H1 (cell line): ENCODE measurements around the gene CXCL16. TPM values are rescaled to one million over a fixed set of nuclear protein-coding genes. Genes with fewer than 3 reads are reported as not detected.

Experiments
- CTCF ChIP-seq, 3 experiments: IDR thresholded peaks; 1 replicate in 2 of 3; 2 replicates in 1 of 3; pipeline versions ENCODE4 v1.5.1 to v1.6.1; 2011; ENCODE audit warnings: low read length in 3 of 3, mild to moderate bottlenecking in 3 of 3, inconsistent platforms in 2 of 3, low read depth in 1 of 3, moderate library complexity in 1 of 3; ENCODE audit not compliant: insufficient read depth in 1 of 3; ENCODE audit errors: control extremely low read depth in 1 of 3
- HDAC2 ChIP-seq, 2 experiments: fragments of 300-600 bp in 1 of 2; sonication (generic) in 1 of 2; IDR thresholded peaks; 2 replicates each; pipeline ENCODE4 v1.6.1; 2011 to 2012; ENCODE audit warnings: low read depth in 2 of 2, low read length in 2 of 2, mild to moderate bottlenecking in 2 of 2, moderate library complexity in 2 of 2, borderline replicate concordance in 1 of 2, inconsistent platforms in 1 of 2
- RAD21 ChIP-seq, 2 experiments: IDR thresholded peaks in 1 of 2; conservative IDR thresholded peaks in 1 of 2; 2 replicates each; pipeline ENCODE4 v1.6.1; 2011; ENCODE audit warnings: low read depth in 2 of 2, low read length in 2 of 2, improper control_type of control experiment in 1 of 2, inconsistent platforms in 1 of 2, mild to moderate bottlenecking in 1 of 2, moderate library complexity in 1 of 2
- polyA plus RNA-seq, 7 experiments: library from polyadenylated mRNA; depleted of rRNA in 3 of 7; stranded (reverse) in 5 of 7; unstranded in 2 of 7; fragments of >200 nt in 5 of 7; fragments of 200-250 nt in 2 of 7; gene quantifications; 1 replicate in 5 of 7; 2 replicates in 1 of 7; 4 replicates in 1 of 7; pipeline versions ENCODE4 v1.2.1 to v1.2.3, GENCODE V29; 2011 to 2013; ENCODE audit warnings: missing spikeins in 2 of 7, mixed read lengths in 2 of 7
- total RNA-seq: library from RNA; stranded (reverse); fragmentation: NEBNext Ultra II Directional; extraction: Animal tissue kit (Norgen Biotek cat#: 25700); gene quantifications from 2 replicates; pipeline ENCODE4 v1.2.1, GENCODE V29; 2021

Gene CXCL16
- total and polyA plus RNA-seq, 2 of the 8 experiments (the other 6 are each of a cell fraction or from before 2014, with no cell fraction given): 3.5 to 4.8 TPM

GRCh38 chr17:4744999-4745969, 5.6 kb upstream of the CXCL16 start (continued):
- TF ChIP-seq CTCF (IDR thresholded peaks at IDR 0.05; ENCODE audit: control extremely low read depth in 1 of 3, insufficient read depth in 1 of 3, low read depth in 1 of 3, low read length in 3 of 3): peak in 2 of 3 experiments; percentile 35 to 36; a peak in 3 of 4 replicates
- TF ChIP-seq HDAC2 (IDR thresholded peaks at IDR 0.05; ENCODE audit: borderline replicate concordance in 1 of 2, low read depth in 2 of 2, low read length in 2 of 2): peak in 1 of 2 experiments; percentile 35; a peak in 1 of 4 replicates
- TF ChIP-seq RAD21 (IDR thresholded peaks at IDR 0.05 in 1 of 2, conservative IDR thresholded peaks at IDR 0.05 in 1 of 2; ENCODE audit: low read depth in 2 of 2, low read length in 2 of 2): peak in 1 of 2 experiments; percentile 40; a peak in 2 of 4 replicates
